Astrocyte (in vitro differentiated cells and primary cell): ENCODE data around the gene MYLK2.

Experiments
- CTCF ChIP-seq: IDR thresholded peaks from 2 replicates; pipeline ENCODE4 v1.5.1; 2011; ENCODE audit warnings: low read depth, mild to moderate bottlenecking, inconsistent platforms, low read length, moderate library complexity; ENCODE audit not compliant: insufficient read depth
- EZH2 ChIP-seq: IDR thresholded peaks from 2 replicates; pipeline ENCODE4 v1.6.1; 2012; ENCODE audit warnings: mild to moderate bottlenecking, low read length, inconsistent platforms; ENCODE audit not compliant: insufficient read depth

DNA sequence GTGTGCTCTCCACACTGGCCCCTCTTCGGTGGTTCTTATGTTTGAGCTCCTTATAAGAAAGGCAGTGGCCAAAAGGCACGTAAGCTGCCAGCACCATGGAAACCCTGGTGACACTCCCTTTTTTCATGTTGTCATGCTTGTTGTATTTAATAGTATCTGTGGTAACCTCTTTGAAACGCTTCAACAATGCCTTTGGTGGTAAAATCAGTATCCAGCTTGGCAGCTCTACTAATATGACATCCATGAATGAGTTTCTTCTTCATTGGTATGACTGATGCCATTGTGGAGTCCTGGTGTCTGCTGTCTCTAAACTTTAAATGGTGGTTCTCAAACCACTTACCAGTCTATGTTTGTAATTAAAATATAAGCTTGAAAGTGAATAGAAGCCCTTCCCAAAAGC, 10.7 kb upstream of the MYLK2 start:
- TF ChIP-seq CTCF: no peak
- TF ChIP-seq EZH2: no peak
